Type B pancreatic cell (in vitro differentiated cells): ENCODE data around the gene SH3GL2. TPM values are rescaled to one million over a fixed set of nuclear protein-coding genes. Genes with fewer than 3 reads are reported as not detected.
"Not testable (repeated sequence)": the region's sequence is repeated elsewhere in the genome, so short reads cannot be mapped to it uniquely, and the experiment has no call there.

ENCODE experiments used
- DNase-seq: peaks from one replicate; pipeline ENCODE4 v3.0.0; 2021; ENCODE audit warnings: mixed read lengths; ENCODE audit not compliant: unreplicated experiment; ENCODE audit errors: extremely low spot score
- H3K27ac Mint-ChIP-seq: 2 replicates; pipeline ENCODE4 v1.8.0; 2021; ENCODE audit warnings: mild to moderate bottlenecking, mixed read lengths
- H3K27me3 Mint-ChIP-seq: 2 replicates; pipeline ENCODE4 v1.8.0; 2021; ENCODE audit warnings: mixed read lengths
- H3K36me3 Mint-ChIP-seq: 2 replicates; pipeline ENCODE4 v1.8.0; 2021; ENCODE audit warnings: mixed read lengths
- H3K4me1 Mint-ChIP-seq: one replicate; pipeline ENCODE4 v1.8.0; 2021; ENCODE audit warnings: mixed read lengths; ENCODE audit not compliant: unreplicated experiment
- H3K4me3 Mint-ChIP-seq: 2 replicates; pipeline ENCODE4 v1.8.0; 2021; ENCODE audit warnings: mild to moderate bottlenecking, mixed read lengths
- H3K9me3 Mint-ChIP-seq: 2 replicates; pipeline ENCODE4 v1.8.0; 2021; ENCODE audit warnings: mixed read lengths
- total RNA-seq: library from RNA; stranded (reverse); gene quantifications from 2 replicates; pipeline ENCODE4 v1.2.1, GENCODE V29; 2021; ENCODE audit warnings: low replicate concordance
- TF ChIP-seq, protein P1 (sequence below): fragments of 200-600 bp; sonication (generic); conservative IDR thresholded peaks from 2 replicates; pipeline ENCODE4 v1.5.0; 2021; ENCODE audit warnings: antibody characterized with exemption, mild to moderate bottlenecking

The SH3GL2 gene
- total RNA-seq, 1 donor from 2014 or later, result 7.6 TPM

DNA sequence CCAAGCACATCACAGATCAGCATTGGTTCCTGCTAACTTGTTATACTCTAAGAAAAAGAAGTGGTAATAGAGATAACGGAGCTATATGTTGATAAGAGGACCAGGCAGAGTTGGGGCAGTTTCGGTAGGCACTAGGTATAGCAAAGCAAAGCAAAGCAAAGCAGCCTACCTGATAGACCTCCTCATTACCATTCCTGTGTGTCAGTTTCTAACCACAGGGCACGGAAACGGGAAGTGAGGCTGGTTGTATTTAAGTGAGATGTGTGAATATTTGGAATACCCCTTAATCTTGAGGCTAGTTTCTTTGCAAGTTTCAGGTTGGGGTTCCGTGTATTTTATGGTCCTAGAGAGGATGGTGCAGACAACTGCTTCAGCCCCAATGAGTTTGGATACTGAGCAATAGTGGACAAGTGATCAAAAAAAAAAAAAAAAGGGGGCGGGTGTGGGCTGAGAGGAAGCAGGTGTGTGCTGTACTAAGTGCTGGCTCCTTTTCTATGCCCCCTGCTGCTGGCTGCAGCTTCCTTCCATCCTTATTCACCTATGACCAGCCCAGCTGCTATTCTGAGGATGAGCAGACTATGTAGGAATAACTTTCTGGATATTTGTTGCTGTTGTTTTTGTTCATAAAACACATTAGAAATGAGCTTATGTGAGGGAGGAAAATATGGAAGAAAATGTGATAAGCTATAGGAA is 183.3 kb downstream of the SH3GL2 start:
- DNase-seq, result no peak
- TF ChIP-seq, protein P1, sequence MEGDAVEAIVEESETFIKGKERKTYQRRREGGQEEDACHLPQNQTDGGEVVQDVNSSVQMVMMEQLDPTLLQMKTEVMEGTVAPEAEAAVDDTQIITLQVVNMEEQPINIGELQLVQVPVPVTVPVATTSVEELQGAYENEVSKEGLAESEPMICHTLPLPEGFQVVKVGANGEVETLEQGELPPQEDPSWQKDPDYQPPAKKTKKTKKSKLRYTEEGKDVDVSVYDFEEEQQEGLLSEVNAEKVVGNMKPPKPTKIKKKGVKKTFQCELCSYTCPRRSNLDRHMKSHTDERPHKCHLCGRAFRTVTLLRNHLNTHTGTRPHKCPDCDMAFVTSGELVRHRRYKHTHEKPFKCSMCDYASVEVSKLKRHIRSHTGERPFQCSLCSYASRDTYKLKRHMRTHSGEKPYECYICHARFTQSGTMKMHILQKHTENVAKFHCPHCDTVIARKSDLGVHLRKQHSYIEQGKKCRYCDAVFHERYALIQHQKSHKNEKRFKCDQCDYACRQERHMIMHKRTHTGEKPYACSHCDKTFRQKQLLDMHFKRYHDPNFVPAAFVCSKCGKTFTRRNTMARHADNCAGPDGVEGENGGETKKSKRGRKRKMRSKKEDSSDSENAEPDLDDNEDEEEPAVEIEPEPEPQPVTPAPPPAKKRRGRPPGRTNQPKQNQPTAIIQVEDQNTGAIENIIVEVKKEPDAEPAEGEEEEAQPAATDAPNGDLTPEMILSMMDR, result no peak
- H3K27ac Mint-ChIP-seq, result no peak overlapping the region
- H3K4me3 Mint-ChIP-seq, result no peak overlapping the region
- peaks cover 9% of the 10 kb centered on the region for H3K27me3 Mint-ChIP-seq
- H3K4me1 Mint-ChIP-seq, result no peaks in the 10 kb centered on the region
- no peaks in the 10 kb centered on the region for H3K36me3 Mint-ChIP-seq
- H3K9me3 Mint-ChIP-seq, result no peaks in the 10 kb centered on the region

DNA sequence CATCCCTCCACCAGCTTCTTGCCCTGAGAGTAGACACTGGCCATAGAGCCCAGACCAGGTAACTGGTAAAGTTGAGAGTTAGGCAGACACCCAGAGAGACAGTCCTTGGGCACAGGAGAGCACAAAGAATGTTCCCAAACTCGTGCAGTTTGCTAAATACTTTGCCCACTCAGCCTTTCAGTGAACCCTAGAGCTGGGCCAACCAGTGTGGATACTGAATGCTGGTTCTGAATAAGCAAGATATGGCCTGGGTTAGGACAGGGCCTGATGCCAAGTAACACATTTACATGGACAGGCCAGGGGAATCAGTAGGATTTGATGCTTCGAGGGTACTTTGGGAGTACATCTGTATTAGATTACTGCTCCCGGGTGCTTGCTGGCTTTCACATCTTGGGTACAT is 185.4 kb downstream of the SH3GL2 start:
- H3K36me3 Mint-ChIP-seq, result no peaks in the 10 kb centered on the region
- peaks cover 9% of the 10 kb centered on the region for H3K27me3 Mint-ChIP-seq
- TF ChIP-seq, protein P1, result no peak
- DNase-seq, result no peak
- no peak overlapping the region for H3K4me3 Mint-ChIP-seq
- no peak overlapping the region for H3K27ac Mint-ChIP-seq
- no peaks in the 10 kb centered on the region for H3K4me1 Mint-ChIP-seq
- no peaks in the 10 kb centered on the region for H3K9me3 Mint-ChIP-seq

DNA sequence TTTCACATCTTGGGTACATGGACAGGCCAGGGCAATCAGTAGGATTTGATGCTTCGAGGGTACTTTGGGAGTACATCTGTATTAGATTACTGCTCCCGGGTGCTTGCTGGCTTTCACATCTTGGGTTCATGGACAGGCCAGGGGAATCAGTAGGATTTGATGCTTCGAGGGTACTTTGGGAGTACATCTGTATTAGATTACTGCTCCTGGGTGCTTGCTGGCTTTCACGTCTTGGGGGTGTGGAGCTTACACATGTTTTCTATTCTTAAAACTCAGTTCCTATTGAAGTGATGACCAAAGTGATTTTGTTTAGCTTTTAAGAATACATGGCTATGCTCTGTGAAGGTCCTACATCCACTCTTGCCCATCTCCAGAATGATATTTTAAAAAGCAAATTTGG is 186.3 kb downstream of the SH3GL2 start:
- H3K4me3 Mint-ChIP-seq, H3K27me3 Mint-ChIP-seq, DNase-seq, H3K27ac Mint-ChIP-seq, H3K36me3 Mint-ChIP-seq, H3K4me1 Mint-ChIP-seq, H3K9me3 Mint-ChIP-seq: not testable (repeated sequence)

DNA sequence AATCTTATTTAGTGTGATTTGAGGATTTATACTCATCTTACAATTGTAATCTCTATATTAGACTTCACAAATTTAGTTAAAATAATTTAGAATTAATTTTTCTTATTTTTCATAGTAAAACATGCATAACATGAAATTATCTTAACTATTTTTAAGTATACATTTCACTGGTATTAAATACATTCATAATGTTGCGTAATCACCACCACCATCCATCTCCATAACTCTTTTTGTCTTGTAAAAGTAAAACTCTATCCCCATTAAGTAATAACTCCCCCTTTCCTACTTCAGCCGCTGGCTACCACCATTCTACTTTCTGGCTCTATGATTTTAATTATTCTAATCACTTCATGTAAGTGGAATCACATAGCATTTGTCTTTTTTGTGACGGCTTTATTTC is 193.4 kb downstream of the SH3GL2 start:
- no peaks in the 10 kb centered on the region for H3K9me3 Mint-ChIP-seq
- TF ChIP-seq, protein P1, result no peak
- H3K27ac Mint-ChIP-seq, result no peak overlapping the region
- no peak for DNase-seq
- peaks cover 6% of the 10 kb centered on the region for H3K27me3 Mint-ChIP-seq
- no peaks in the 10 kb centered on the region for H3K36me3 Mint-ChIP-seq
- no peak overlapping the region for H3K4me3 Mint-ChIP-seq
- H3K4me1 Mint-ChIP-seq, result no peaks in the 10 kb centered on the region

DNA sequence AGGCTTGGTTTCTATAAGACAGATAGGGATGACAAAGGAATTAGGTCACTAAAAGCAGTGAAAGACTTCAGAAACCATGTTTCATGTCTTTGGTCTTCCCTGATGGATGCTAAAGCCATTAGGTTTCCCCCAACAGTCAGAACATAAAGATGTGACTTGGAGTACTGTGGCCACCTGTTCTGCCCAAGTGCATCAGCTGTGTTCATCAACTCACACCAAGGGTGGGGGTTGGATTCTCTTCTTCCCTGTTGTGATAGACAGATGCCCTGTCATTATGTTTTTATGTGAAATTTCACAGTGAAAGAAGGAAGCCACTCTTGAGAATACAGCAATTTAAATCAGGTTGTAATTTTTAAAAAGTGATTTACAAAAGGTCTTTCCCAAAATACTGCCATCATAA is 196.8 kb downstream of the SH3GL2 start:
- H3K4me3 Mint-ChIP-seq, result no peak overlapping the region
- TF ChIP-seq, protein P1, result no peak
- peaks cover 6% of the 10 kb centered on the region for H3K27me3 Mint-ChIP-seq
- no peaks in the 10 kb centered on the region for H3K4me1 Mint-ChIP-seq
- H3K36me3 Mint-ChIP-seq, result no peaks in the 10 kb centered on the region
- DNase-seq, result no peak
- no peak overlapping the region for H3K27ac Mint-ChIP-seq
- H3K9me3 Mint-ChIP-seq, result no peaks in the 10 kb centered on the region

DNA sequence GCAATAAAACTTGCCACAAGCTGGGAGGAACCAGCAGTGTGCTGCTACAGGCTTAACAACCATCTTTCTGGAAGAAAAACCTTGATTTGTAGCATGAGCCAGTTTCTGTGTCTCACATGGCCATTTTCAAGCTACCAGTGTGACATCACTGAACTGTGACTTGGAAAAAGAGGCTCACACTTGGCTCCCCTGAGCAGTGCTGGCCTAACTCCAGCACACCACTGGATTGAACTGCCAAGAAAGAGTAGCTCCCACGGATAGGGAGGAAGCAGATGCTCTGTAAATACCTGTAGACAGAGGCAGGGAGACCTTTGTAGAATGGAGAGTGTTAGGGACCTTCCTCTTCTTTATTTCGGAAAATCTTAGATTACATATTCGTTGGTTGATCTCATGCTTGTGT is 197.9 kb downstream of the SH3GL2 start:
- peaks cover 6% of the 10 kb centered on the region for H3K27me3 Mint-ChIP-seq
- TF ChIP-seq, protein P1, result no peak
- H3K9me3 Mint-ChIP-seq, result no peaks in the 10 kb centered on the region
- H3K36me3 Mint-ChIP-seq, result no peaks in the 10 kb centered on the region
- H3K4me1 Mint-ChIP-seq, result no peaks in the 10 kb centered on the region
- H3K27ac Mint-ChIP-seq, result no peak overlapping the region
- H3K4me3 Mint-ChIP-seq, result no peak overlapping the region
- DNase-seq, result no peak
